Vagina (tissue), 2 donors: ENCODE measurements around the gene MON1A. TPM values are rescaled to one million over a fixed set of nuclear protein-coding genes. Genes with fewer than 3 reads are reported as not detected.
"Not testable (repeated sequence)": the region's sequence is repeated elsewhere in the genome, so short reads cannot be mapped to it uniquely, and the experiment has no call there.

Experiments used
- DNase-seq, 2 donors: peaks; one replicate each; pipeline ENCODE4 v3.0.0-alpha.2; 2017; ENCODE audit errors: extremely low spot score in 2 of 2
- H3K27ac ChIP-seq: fragments of 200-600 bp; sonication (generic); one replicate; pipeline ENCODE4 v1.5.1; 2019
- H3K27me3 ChIP-seq: fragments of 200-600 bp; sonication (generic); one replicate; pipeline ENCODE4 v1.5.1; 2019
- H3K36me3 ChIP-seq, 2 donors: fragments of 200-600 bp; sonication (generic); one replicate each; pipeline ENCODE4 v1.5.1; 2017 to 2019
- H3K4me1 ChIP-seq: fragments of 200-600 bp; sonication (generic); one replicate; pipeline ENCODE4 v1.5.1; 2019
- H3K4me3 ChIP-seq, 2 donors: fragments of 200-600 bp; sonication (generic); 1 replicate in 1 of 2; 2 replicates in 1 of 2; pipeline ENCODE4 v1.5.1; 2016 to 2019
- H3K9me3 ChIP-seq: fragments of 200-600 bp; sonication (generic); one replicate; pipeline ENCODE4 v1.5.1; 2019
- POLR2A ChIP-seq, 2 donors: fragments of 450-650 bp; IDR thresholded peaks; one replicate each; pipeline ENCODE4 v1.6.1; 2017; ENCODE audit warnings: antibody characterized with exemption in 2 of 2, mild to moderate bottlenecking in 2 of 2, moderate library complexity in 2 of 2
- POLR2AphosphoS5 ChIP-seq, 2 donors: sonication (generic); formaldehyde crosslinking; IDR thresholded peaks; one replicate each; pipeline ENCODE4 v1.9.0; 2017; ENCODE audit warnings: antibody characterized with exemption in 2 of 2, mild to moderate bottlenecking in 2 of 2, low read depth in 1 of 2; ENCODE audit not compliant: insufficient read depth in 1 of 2
- intact Hi-C: fragments of 100-400 bp; cut with DNase I; formaldehyde crosslinking; loops from one replicate; pipeline ENCODE4 v1.15.1; 2023
- total RNA-seq: library from RNA; depleted of rRNA; stranded (reverse); fragments of >200 nt; gene quantifications from one replicate; pipeline ENCODE4 v1.2.3, GENCODE V29; 2016
- TF ChIP-seq, protein P1 (sequence below), 3 experiments: fragments of 450-650 bp in 2 of 3; fragments of 200-600 bp in 1 of 3; sonication (generic) in 1 of 3; IDR thresholded peaks; one replicate each; pipeline ENCODE4 v1.5.1; 2017 to 2019; ENCODE audit warnings: antibody characterized with exemption in 3 of 3, mild to moderate bottlenecking in 2 of 3, moderate library complexity in 2 of 3

MON1A gene
- total RNA-seq, 1 donor from 2014 or later = 10.6 TPM

DNA sequence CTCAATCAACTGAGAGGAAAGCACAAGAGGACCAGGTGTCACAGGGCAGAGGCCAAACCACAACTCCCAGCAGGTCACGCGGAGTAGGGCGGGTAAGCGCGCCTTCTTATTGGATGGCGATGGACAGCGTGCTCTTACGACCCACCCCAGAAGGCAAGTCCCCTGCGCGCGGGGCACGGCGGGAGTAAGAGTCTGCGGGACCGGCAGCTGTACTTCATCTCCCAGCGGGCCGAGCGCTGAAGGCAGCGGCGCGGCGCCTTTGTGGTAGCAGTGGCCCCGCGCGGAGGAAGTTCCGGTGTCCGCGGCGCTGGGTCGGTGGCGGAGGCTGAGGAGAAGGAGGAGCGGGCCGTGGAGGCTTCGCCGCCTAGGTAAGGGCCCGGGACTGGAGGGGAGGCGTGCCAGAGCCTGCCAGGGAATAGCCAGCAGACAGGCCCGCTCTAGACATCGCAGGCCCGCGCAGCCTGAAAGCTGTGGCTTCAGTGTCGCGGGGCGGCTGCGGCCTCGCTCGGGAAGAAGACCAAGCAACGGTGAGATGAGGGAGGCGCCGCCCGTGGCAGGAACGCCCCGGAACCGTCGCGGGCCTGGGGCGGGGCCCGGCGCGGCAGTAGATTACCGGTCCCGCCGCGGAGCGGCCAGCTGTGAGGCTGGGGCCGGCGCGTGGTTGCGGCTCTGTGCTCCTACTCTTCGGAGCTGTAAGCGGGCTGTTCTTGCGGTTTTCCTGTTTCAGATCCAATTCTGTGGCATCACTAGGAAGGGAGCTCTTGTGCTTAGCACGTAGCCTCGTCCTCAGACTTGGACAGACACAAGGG is 10.5 kb upstream of the MON1A start, which contains the start of gene RBM6:
Gene RBM6 (plus strand): TSS at position 293 of the 809 bp plus-strand sequence. CDS start 22,492 bp downstream, outside the sequence.
- TF ChIP-seq POLR2AphosphoS5 (IDR thresholded peaks at IDR 0.05; ENCODE audit: insufficient read depth in 1 of 2, low read depth in 1 of 2) (peak; percentile 98), POLR2A (IDR thresholded peaks at IDR 0.05) (peak in 1 of 2 donors; percentile 65)
- TF ChIP-seq, protein P1, sequence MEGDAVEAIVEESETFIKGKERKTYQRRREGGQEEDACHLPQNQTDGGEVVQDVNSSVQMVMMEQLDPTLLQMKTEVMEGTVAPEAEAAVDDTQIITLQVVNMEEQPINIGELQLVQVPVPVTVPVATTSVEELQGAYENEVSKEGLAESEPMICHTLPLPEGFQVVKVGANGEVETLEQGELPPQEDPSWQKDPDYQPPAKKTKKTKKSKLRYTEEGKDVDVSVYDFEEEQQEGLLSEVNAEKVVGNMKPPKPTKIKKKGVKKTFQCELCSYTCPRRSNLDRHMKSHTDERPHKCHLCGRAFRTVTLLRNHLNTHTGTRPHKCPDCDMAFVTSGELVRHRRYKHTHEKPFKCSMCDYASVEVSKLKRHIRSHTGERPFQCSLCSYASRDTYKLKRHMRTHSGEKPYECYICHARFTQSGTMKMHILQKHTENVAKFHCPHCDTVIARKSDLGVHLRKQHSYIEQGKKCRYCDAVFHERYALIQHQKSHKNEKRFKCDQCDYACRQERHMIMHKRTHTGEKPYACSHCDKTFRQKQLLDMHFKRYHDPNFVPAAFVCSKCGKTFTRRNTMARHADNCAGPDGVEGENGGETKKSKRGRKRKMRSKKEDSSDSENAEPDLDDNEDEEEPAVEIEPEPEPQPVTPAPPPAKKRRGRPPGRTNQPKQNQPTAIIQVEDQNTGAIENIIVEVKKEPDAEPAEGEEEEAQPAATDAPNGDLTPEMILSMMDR (IDR thresholded peaks at IDR 0.05) = no peak
- peak; percentile 97 to 98 for DNase-seq
- Histone ChIP-seq H3K4me3 (peak within 1 kb of the TSS; percentile 60 to 79), H3K27me3 (no peaks in the 10 kb centered on the region), H3K4me1 (peaks cover 27% of the 10 kb centered on the region), H3K27ac (peak within 1 kb of the TSS; percentile 84), H3K9me3 (no peaks in the 10 kb centered on the region), H3K36me3 (no peaks in the 10 kb centered on the region)
- intact Hi-C loops = no loop called here

DNA sequence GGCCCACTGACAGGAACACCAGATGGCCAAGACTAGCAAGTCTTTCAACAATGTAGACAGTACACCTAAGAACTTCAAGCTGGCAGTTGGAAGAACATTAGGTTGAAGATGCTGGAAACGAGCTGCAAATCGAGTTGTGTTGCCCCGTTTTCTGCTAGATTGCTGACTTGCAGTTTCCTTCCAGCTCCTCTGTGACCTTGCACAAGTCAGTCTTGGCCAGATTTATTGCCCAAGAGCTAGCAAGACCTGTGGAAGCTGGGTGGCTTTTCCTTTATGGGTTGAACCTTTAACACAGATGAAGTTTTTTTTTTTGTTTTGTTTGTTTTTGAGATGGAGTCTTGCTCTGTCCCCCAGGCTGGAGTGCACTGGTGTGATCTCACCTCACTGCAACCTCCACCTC is 7.5 kb upstream of the MON1A start:
- intact Hi-C loops = no loop called here

DNA sequence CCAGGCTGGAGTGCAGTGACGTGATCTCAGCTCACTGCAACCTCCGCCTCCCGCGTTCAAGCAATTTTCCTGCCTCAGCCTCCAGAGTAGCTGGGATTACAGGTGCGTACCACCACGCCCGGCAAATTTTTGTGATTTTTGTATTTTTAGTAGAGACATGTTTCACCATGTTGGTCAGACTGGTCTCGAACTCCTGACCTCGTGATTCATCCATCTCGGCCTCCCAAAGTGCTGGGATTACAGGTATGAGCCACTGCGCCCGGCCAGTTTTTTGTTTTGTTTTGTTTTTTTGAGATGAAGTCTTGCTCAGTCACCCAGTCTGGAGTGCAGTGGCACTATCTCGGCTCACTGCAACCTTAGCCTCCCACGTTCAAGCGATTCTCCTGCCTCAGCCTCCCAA is 2.7 kb upstream of the MON1A start:
- H3K36me3 ChIP-seq, H3K9me3 ChIP-seq, H3K4me3 ChIP-seq, H3K27ac ChIP-seq, H3K27me3 ChIP-seq, intact Hi-C loops, DNase-seq: not testable (repeated sequence)
- H3K4me1 ChIP-seq = peaks cover 23% of the 10 kb centered on the region

More for the DNA sequence above, 7.5 kb upstream of the MON1A start:
- Histone ChIP-seq H3K36me3 (no peaks in the 10 kb centered on the region), H3K27me3 (no peaks in the 10 kb centered on the region), H3K4me1 (peaks cover 15% of the 10 kb centered on the region), H3K27ac (no peak overlapping the region), H3K9me3 (no peaks in the 10 kb centered on the region), H3K4me3 (no peak overlapping the region)
- no peak for TF ChIP-seq POLR2A (IDR thresholded peaks at IDR 0.05)
- TF ChIP-seq, protein P1 (IDR thresholded peaks at IDR 0.05) = no peak
- no peak for DNase-seq

DNA sequence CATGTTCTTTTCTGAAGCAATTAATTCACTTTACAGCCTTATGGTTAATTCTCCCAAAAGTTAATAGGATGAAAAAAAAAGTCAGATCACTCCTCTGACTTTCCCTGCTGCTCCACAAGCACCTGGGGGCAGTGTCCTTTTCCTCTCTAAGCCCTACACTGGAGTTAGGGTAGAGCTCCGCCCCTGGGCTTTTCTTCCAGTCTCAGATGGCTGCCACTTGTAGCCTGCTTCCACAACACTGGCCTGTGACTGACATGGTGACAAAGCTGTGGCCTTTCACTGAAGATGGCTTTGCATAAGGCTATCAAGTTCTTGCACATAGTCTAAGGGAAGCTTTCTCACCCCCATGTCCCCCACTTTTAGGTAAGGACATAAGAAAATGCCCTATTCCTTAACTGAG is 1.3 kb upstream of the MON1A start:
- Histone ChIP-seq H3K27me3 (no peaks in the 10 kb centered on the region), H3K9me3 (no peaks in the 10 kb centered on the region), H3K4me3 (no peak overlapping the region), H3K4me1 (peaks cover 23% of the 10 kb centered on the region), H3K36me3 (no peaks in the 10 kb centered on the region), H3K27ac (peak overlapping the region; percentile 84)
- DNase-seq = no peak
- TF ChIP-seq POLR2AphosphoS5 (IDR thresholded peaks at IDR 0.05; ENCODE audit: insufficient read depth in 1 of 2, low read depth in 1 of 2) (no peak), POLR2A (IDR thresholded peaks at IDR 0.05) (no peak)
- TF ChIP-seq, protein P1 (IDR thresholded peaks at IDR 0.05) = no peak
- intact Hi-C loops = no loop called here

DNA sequence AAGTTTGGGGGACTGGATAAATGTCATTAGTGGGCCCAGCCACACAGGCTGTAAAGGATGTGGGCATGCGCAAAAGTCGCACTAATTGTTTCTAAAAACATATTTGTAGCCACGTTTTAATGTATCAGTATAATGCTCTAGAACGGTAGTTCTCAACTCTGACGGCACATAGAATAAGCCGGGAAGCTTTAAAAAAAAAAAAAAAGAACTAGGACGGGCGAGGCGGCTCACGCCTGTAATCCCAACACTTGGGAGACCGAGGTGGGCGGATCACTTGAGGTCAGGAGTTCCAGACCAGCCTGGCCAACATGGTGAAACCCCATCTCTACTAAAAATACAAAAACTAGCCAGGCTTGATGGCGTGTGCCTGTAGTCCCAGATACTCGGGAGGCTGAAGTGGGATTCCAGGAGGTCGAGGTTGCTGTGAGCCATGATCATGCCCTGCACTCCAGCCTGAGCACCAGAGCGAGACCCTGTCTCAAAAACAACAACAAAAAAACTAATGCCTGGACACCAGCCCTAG is 618 bp upstream of the MON1A start:
- no peaks in the 10 kb centered on the region for H3K36me3 ChIP-seq
- no peak for DNase-seq
- intact Hi-C loops = no loop called here

More for the DNA sequence above, 618 bp upstream of the MON1A start:
- Histone ChIP-seq H3K27ac (peak overlapping the region; percentile 84), H3K4me3 (peak overlapping the region; percentile 55 to 82), H3K4me1 (peaks cover 23% of the 10 kb centered on the region), H3K9me3 (no peaks in the 10 kb centered on the region), H3K27me3 (no peaks in the 10 kb centered on the region)
- TF ChIP-seq, protein P1 (IDR thresholded peaks at IDR 0.05) = no peak
- TF ChIP-seq POLR2A (IDR thresholded peaks at IDR 0.05) (no peak), POLR2AphosphoS5 (IDR thresholded peaks at IDR 0.05; ENCODE audit: insufficient read depth in 1 of 2, low read depth in 1 of 2) (no peak)
